T follicular helper cell (primary cell): Measurements from ENCODE around the gene SMYD4.
"Not testable (repeated sequence)": the region's sequence is repeated elsewhere in the genome, so short reads cannot be mapped to it uniquely, and the experiment has no call there.

Experiments used
- DNase-seq: peaks from one replicate; pipeline ENCODE4 v3.0.0-alpha.2; 2020; ENCODE audit warnings: low read depth

The SMYD4 gene

GRCh38 chr17:1754430-1755112 lies 75.1 kb downstream of the SMYD4 start:
- DNase-seq, result no peak

- no peak for DNase-seq
Measured at GRCh38 chr17:1753767-1754429, 75.8 kb downstream of the SMYD4 start.

GRCh38 chr17:1752425-1753262 lies 77.1 kb downstream of the SMYD4 start:
- no peak for DNase-seq

GRCh38 chr17:1750628-1751027 lies 79.1 kb downstream of the SMYD4 start:
- no peak for DNase-seq

GRCh38 chr17:1746975-1747543 lies 82.6 kb downstream of the SMYD4 start:
- DNase-seq, result no peak

GRCh38 chr17:1745513-1746020 lies 84.1 kb downstream of the SMYD4 start:
- no peak for DNase-seq

GRCh38 chr17:1744551-1745512 lies 84.9 kb downstream of the SMYD4 start:
- no peak for DNase-seq

GRCh38 chr17:1743088-1743439 lies 86.6 kb downstream of the SMYD4 start:
- DNase-seq, result no peak

GRCh38 chr17:1742371-1743087 lies 87.2 kb downstream of the SMYD4 start, which contains the start of gene SERPINF2:
Gene SERPINF2, plus strand, starts transcription at chr17:1742871. Its CDS starts 2,125 bp downstream, at chr17:1744996.
- DNase-seq, result no peak

- DNase-seq, result not testable (repeated sequence)
Measured at GRCh38 chr17:1741899-1742298, 87.8 kb downstream of the SMYD4 start.

- no peak for DNase-seq
Measured at GRCh38 chr17:1737531-1738291, 92.0 kb downstream of the SMYD4 start.

- no peak for DNase-seq
Measured at GRCh38 chr17:1736348-1737281, 93.1 kb downstream of the SMYD4 start.

GRCh38 chr17:1735834-1736347 lies 93.8 kb downstream of the SMYD4 start:
- no peak for DNase-seq

GRCh38 chr17:1735418-1735817 lies 94.3 kb downstream of the SMYD4 start:
- no peak for DNase-seq

- no peak for DNase-seq
Measured at GRCh38 chr17:1733759-1734158, 95.9 kb downstream of the SMYD4 start.

GRCh38 chr17:1732833-1733321 lies 96.8 kb downstream of the SMYD4 start:
- no peak for DNase-seq

- DNase-seq, result no peak
Measured at GRCh38 chr17:1732241-1732832, 97.4 kb downstream of the SMYD4 start.

- no peak for DNase-seq
Measured at GRCh38 chr17:1731194-1731506, 98.6 kb downstream of the SMYD4 start.
